AG09319 (cell line): Measurements from ENCODE around the gene STEAP1B.
A peak's percentile ranks its signal among the peaks of the same experiment; 100 is the strongest.
"Not testable (repeated sequence)": the region's sequence is repeated elsewhere in the genome, so short reads cannot be mapped to it uniquely, and the experiment has no call there.

Source experiments
- DNase-seq: peaks from one replicate; pipeline ENCODE4 v3.0.0-alpha.2; 2010; ENCODE audit warnings: low read depth; ENCODE audit errors: extremely low read depth
- TF ChIP-seq, protein P1 (sequence below): IDR thresholded peaks from 2 replicates; pipeline ENCODE4 v1.5.1; 2011; ENCODE audit warnings: low read depth, mild to moderate bottlenecking, inconsistent platforms, low read length, moderate library complexity

Gene STEAP1B

DNA sequence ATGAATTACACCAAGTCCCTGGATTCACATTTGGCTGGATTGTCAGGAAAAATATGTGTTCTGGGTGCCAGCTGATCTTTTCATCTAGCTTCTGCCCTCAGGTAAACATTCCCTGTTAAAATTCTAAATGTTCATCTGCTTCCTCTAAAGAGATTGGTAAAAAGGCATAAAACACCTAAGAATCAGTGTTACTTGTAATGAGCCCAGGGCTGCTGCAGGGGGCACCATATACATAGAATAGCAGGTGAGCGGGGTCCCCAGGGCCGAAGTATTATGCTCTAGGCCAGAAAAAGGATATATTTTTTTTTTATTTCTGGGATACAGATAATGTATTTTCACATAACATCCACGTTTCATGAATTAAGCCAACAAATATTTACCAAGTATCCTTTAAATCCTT lies 4.5 kb upstream of the STEAP1B start:
- TF ChIP-seq, protein P1, sequence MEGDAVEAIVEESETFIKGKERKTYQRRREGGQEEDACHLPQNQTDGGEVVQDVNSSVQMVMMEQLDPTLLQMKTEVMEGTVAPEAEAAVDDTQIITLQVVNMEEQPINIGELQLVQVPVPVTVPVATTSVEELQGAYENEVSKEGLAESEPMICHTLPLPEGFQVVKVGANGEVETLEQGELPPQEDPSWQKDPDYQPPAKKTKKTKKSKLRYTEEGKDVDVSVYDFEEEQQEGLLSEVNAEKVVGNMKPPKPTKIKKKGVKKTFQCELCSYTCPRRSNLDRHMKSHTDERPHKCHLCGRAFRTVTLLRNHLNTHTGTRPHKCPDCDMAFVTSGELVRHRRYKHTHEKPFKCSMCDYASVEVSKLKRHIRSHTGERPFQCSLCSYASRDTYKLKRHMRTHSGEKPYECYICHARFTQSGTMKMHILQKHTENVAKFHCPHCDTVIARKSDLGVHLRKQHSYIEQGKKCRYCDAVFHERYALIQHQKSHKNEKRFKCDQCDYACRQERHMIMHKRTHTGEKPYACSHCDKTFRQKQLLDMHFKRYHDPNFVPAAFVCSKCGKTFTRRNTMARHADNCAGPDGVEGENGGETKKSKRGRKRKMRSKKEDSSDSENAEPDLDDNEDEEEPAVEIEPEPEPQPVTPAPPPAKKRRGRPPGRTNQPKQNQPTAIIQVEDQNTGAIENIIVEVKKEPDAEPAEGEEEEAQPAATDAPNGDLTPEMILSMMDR, result peak; percentile 19

DNA sequence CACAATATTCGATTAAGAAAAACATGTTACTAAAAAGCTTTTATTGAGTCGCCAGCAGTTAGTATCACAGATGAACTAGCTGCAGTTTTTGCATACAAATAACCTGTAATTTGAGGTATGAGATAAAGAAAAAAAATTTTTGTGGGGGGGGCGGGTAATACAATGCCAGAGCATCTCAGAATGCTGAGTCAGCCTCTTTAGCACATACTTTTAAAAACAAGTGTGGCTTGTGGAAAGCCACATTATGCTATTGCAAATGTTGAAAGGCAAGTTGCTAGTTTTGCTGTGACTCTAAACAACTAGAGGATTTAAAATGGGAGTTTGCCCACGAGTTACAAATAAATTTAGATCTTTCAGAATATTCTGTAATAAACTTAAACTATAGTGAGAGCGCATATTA lies 2.1 kb upstream of the STEAP1B start:
- DNase-seq, result not testable (repeated sequence)

More for the DNA sequence above, 4.5 kb upstream of the STEAP1B start:
- not testable (repeated sequence) for DNase-seq

DNA sequence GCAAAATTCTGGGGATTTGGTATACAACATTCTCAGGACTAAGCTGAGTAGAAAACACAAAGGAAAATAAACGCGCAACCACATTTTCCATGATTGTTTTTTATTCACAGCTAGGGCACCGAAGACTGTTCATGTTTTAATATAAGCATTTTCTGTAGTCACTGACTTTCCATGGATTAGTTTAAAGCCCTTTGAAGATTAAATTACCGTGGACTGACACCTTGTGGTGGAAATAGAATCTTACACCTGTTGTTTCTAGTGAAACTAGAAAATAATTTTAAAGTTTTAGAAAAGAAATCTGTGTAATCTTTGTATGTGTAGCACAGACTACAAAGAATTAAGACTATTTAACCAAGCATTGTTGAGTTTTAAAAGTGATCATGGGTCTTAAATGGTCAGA lies 1.3 kb upstream of the STEAP1B start:
- TF ChIP-seq, protein P1, result peak; percentile 11
- not testable (repeated sequence) for DNase-seq

DNA sequence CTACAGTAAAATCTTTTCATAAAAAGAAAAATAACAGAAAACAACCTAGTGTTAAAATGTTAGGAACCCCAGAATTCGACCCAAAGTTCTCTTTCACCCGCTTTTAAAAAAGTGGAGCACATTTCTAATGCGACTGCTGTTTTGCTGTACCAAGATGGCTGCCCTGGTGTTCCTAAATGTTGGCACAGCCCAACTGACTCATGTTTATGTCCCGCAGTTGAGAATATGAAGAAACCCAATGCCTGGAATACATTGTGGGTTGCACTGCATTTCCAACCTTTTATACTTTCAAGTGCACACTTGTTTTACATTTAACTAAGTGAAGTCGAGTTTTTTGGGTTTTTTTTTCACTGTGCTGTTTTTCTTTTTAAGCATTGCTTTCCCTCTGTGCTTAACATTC lies 944 bp downstream of the STEAP1B start:
- TF ChIP-seq, protein P1, result no peak
- no peak for DNase-seq

DNA sequence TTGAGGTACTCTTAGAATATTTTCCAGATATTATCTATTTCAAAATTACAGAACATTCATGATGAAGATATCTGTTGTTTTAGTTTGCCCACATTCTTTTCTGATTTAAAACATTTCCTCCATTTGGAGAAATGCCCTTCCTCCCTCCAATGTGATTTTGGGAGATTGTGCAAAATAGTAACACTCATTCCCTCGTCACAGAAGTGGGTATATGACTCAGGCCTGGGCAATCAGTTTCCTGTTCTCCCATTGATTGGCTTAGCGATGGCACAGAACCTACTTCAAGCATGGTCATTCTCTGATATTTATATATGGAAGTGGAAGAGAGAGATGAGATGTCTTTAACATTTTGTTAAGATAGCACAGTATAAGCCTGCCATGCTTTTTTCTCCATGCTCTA lies 3.1 kb downstream of the STEAP1B start:
- DNase-seq, result not testable (repeated sequence)

DNA sequence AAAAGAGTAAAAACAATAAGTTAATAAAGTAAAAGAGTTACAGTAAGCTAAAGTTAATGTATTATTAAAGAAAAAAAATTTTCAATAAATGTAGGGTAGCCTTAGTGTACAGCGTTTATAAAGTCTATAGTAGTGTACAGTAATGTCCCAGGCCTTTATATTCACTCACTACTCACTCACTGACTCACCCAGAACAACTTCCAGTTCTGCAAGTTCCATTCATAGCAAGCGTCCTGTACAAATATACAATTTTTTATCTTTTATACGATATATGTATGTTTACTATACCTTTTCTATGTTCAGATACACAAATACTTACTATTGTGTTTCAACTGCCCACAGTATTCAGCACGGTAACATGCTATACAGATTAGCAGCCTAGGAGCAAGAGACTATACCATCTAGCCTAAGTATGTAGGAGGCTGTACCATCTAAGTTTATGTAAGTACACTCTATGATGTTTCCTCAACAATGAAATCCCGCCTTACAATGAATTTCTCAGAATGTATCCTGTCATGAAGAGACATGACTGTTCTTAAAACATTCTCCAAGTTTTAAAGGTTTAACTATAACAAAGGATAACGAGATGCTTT lies 3.6 kb downstream of the STEAP1B start:
- not testable (repeated sequence) for DNase-seq

DNA sequence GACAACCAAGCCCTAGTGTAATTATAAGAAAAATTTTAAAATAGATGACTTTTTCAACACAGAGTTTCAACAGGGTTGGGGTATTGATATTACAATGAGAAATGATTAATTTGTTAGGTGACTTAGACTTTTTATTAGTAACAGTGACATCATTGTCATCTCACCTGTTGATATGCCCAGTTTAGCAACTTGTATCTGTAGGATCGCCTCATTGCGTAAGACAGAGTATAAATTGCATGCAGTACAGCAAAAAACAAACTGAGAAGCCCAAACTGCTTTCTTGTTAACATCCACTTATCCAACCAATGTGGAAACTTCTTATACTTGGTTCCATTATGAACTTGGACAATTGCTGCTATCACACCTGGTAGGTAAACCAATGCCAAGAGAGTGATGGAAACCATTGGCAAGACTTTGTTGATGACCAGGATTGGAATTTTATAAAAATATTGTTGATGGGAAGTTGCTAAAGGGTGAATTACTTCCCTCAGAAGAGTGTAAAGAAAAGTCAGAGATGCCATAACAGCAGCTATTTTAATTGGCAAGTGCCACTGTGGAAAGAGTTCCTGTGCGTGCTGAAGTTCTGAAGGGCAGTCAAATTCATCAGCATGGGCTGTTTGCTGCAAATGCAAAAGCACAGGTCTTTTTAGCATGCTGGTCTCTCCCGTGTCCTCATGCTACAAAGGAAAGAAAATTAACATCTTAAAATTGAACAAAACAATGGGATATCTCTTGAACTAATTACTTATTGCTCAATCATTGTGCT lies 6.6 kb downstream of the STEAP1B start:
- DNase-seq, result not testable (repeated sequence)

DNA sequence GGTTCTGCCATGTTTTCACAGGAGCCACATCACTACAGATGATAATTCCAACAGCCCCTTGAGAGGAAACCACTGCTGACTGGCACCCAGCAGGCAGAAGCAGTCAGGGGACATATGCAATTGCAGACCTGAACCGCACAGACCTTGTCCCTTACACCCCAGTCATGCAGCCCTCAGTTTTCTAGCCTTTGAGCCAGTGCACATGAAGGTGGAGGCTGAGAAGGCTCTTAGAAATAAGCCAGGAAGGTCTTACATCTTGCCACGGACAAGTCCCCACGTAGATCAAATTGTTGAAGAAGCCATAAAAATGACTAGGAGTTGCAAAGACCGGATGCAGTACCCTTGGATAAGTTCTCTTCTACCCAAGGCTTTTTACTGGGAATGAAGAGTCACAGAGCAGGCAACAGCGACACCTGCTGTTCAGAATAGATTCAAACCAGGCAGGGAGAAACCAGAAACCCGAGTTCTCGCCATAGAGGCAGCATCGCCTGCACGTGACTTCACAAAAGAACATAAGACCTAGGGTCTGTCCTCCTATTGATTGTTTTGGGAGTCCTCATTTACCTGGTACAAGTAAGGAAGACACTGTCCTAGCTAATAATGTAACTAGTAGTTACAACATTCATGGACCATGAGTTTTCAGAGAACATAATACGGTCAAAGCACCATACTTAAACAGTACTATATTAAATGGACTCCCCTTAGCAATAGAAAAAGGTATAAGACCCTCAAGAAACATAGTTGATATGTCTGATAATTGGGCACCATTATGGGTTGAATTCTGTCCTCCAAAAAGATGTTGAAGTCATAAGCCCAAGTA lies 11.1 kb downstream of the STEAP1B start:
- DNase-seq, result peak; percentile 39
- TF ChIP-seq, protein P1, result peak; percentile 86

DNA sequence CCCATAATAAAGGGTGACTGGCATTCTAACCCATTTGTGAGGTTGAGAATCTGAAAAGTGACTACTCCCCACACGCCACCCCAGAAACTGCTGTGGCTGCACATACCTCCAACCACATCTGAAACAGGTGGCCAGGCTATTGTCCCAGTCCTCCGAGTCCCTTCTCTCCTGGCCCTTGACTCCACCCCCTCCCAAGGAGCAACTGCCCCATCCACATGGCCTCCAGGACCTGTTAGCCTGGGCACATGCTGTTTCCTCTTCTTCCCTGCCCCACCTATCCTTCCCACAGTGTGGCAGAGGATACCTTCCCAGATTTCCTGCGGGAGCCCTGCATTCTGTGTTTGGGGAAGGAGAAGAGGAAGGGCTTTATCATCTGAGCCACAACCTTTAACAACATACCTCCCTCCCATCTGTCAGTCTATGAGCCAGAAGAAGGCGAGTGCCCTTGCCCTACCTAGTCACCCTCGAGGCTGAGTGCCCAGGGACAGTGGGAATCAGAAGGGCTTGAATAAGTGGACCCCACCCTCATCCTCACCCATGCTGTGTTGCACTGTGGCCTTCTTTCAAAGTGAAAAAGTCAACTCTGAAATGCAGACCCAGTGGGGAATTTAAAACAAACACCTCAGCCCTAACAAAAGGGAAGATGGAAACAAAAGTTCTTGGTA lies 11.9 kb downstream of the STEAP1B start:
- no peak for DNase-seq

More for the DNA sequence above, 11.9 kb downstream of the STEAP1B start:
- TF ChIP-seq, protein P1, result no peak
